Measurements from ENCODE around the gene TANC1.
A peak's percentile ranks its signal among the peaks of the same experiment; 100 is the strongest.

TANC1 gene

GRCh38 chr2:158963071-158963470 is 5.4 kb upstream of the TANC1 start:
- DNase-seq: no peak

DNA sequence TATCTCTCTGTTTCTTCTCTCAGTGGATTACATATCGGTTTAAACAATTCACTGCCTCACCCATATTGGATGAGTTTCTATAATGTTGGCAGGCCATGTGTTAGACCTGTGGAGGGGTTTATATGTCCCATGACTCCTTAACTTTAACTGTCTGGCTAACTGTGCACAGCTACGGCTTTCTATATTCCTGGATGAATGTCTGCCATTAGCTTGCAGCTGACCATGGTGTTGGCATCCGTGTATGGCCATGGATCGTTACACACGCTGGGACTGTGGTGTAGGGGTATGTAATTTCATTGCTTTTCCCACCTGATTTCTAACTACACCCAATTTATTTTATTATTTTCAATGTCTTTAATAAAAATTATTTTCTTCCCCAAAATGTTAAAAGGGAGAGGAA is 3.3 kb upstream of the TANC1 start:
- no peak for DNase-seq

DNA sequence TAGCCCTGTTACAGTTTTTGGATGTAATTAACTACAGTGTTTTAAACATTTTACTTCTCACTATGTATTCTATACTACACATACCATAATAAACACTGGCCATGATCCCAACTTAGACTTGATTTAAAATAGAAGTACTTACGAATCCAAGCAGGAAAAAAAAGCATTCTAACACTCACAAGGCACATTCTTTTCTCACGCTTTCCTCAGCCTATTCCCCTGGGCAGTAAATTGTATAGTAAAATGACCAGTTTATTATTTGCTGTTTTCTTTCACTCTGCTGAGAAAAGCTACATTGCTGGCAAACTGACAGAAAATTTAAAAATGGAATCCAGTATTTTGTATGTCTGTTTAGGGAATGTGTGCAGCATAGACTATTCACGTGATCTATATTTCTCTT is 2.8 kb upstream of the TANC1 start:
- no peak for DNase-seq

DNA sequence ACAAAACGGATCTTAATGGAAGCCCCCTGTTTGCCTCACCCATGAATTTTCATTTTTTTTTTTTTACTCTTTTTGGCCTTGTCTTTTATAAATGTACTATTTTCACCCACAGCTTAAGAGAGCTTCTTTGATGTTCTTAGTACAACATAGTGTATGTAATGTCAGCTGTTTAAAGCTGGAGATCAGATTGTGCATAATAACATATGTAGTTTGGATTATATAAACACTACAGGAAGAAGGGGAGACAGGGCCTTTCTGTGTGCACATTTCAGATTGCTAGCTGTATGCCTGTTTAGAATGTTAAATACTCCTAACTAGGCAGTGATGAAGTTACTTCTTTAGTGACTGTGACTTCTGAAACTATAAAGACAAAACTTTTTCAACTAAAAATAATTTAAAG is 2.1 kb upstream of the TANC1 start:
- no peak for DNase-seq

DNA sequence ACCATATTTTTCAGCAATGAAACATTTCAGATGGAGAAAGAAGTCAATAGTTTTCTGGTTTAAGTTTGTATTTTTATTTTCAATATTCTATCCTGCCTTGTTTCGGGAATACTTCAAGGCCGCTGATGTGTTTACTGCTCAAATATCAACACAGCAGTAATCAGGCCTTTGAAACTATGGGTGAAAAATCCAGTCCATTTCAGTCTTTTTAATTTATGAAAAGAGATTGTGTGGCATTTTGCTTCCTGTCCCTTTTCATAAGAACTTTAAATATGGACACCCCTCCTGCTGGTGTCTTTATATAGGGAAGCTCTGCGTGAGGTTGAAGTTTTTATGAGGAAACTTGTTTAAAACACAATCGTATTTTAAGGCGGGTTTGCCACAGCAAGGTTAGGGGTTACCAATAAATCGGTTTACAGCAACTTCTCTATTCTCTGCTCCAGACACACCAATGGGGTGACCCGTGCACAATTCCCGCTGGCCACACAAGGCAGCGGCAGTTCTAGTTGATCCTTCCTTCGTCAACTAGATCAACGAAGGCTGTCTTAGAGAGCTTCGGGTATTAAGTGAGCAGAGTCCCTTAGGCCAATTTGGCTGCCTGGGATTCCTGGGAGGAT is 1.2 kb upstream of the TANC1 start:
- peak; percentile 63 for DNase-seq

DNA sequence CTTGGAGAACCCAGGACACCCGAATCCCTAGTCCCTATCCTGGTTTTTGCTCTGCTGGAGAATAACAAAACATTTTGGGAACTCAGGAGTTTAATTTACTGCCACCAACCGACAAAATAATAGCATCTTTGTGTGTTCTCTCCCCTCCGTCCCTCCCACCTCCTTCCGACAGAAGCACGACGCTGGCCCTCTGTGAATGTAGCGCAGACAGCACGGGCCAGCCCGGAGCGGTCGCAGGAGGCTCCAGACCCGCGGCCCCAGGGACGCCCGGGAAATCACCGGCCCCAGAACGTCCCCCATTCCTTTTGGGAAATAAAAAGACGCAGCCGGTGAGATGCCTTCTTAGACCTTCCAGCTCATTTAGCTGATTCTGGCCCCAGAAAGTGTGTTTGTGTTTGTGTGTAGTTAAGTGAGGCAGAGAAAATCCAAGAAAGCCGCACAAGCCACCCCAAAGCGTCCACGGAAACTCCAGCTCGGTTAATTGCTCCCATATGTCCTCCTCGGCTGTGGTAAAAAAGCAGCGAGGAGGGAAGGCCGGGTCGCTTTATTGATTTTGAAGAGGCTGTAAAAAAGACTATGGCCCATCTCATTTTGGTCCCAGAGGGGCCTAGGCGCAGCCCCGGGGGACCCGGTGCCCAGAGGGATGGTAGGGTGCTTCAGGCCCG is 577 bp upstream of the TANC1 start:
- peak; percentile 78 for DNase-seq

GRCh38 chr2:158969162-158969714 is 798 bp downstream of the TANC1 start:
- no peak for DNase-seq

GRCh38 chr2:158969715-158970240 is 1.3 kb downstream of the TANC1 start:
- DNase-seq: peak; percentile 74

- no peak for DNase-seq
Observed at GRCh38 chr2:158970241-158970751, 1.9 kb downstream of the TANC1 start.

- DNase-seq: no peak
Observed at GRCh38 chr2:158973116-158973956, 4.9 kb downstream of the TANC1 start.

DNA sequence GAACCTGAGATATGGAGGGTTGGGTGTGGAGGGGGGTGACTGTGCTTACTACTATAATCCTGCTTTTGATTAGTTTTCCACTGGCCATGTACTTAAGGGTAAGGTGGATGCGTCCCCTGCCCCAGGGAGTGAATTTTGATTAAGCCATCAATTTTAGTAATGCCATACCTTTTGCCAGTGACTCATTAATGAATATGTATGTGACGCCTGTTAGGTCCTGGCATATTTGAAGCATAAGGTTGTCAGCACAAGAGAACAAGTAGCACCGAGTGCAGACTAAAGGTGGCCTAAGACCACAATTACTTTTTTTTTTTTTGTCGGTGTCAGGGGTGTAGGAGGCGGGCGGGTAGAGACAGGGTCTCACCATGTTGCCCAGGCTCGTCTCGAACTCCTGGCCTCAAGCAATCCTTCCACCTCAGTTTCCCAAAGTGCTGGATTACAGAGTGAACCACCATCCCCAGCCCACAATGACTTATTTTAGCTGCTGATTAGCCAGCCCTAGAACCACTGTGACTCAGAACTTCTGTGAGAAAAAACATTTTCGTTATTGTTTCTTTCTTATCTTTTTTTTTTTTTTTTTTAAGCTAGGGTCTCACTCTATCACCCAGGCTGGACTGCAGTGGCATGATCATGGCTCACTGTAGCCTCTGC is 7.0 kb downstream of the TANC1 start:
- DNase-seq: no peak

- no peak for DNase-seq
Observed at GRCh38 chr2:158979772-158980171, 11.3 kb downstream of the TANC1 start.

DNA sequence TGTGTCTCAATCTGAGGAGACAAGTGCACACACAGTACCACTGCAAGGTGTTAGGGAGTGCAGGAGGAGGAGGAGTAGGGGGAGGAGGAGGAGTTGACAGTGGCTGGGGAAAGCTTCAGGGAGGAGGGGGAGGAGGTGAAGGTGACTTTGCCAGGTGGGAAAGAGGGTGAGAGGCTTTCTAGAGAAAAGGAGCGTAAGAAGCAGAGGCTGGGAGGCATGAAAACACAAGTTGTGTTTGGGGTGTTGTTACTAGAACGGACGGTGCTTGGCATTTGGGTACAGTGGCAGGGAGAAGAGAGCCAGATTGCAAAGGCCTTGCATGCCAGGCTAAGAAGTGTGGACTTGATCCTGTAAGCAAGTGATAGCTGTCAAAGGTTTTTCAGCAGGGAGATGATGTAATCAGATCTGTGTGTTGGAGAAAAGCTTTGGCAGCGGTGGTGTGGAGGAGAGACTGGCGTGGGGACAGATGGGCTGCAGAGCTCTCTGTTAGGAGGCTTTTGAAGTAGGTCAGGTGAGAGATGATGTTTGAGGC is 16.2 kb downstream of the TANC1 start:
- DNase-seq: no peak

DNA sequence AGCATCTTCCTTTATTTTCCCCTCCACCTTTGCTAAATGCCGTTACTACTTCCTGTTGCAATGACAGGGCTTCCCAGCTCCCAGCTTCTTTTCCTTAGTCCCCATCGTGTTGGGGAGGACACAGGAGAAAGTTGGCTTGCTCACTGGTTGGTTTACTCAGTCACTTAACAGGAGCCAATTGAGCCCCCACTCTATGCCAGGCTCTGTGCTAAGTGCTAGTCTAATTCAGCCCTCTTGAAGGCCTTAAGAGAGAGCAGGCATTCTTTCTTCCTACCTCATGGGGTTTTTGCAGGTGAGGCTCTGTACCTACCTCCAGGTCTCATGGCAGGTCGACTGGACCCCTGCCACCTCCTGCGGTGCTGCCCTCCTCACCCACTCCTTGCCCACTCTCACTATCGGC is 20.1 kb downstream of the TANC1 start:
- DNase-seq: no peak

GRCh38 chr2:158989165-158989564 is 20.7 kb downstream of the TANC1 start:
- DNase-seq: no peak

DNA sequence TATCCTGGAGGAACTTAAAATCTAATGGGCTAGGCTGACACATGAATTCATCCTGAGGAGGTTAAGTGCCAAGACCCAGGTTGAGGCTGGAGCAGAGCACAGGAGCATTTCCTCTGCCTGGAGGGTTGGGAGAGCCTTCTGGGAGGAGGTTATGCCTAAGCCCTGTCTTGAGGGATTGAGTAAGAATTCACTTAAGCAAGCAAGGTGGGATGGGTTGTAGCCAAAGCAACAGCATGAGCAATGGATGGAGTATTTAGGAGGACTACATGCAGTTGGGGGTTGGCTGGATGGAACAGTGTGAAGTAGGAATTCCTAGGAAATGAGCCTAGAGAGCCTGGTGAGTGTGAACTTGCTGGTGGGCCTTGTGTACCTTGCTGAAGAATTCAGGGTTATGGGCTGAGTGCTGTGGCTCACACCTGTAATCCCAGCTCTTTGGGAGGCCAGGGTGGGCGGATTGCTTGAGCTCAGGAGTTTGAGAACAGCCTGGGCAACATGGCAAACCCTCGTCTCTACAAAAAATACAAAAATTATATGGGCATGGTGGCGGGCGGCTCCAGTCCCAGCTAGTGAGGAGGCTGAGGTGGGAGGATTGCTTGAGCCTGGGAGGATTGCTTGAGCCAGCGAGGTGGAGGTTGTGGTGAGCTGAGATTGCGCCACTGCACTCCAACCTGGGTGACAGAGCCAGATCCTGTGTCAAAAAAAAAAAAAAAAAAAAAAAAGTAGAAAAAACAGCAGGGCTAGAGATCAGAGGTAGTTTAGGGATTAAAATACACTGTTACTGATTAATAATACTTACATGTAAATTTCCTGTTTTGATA is 22.2 kb downstream of the TANC1 start:
- DNase-seq: no peak

GRCh38 chr2:158993030-158993429 is 24.6 kb downstream of the TANC1 start:
- DNase-seq: no peak

DNA sequence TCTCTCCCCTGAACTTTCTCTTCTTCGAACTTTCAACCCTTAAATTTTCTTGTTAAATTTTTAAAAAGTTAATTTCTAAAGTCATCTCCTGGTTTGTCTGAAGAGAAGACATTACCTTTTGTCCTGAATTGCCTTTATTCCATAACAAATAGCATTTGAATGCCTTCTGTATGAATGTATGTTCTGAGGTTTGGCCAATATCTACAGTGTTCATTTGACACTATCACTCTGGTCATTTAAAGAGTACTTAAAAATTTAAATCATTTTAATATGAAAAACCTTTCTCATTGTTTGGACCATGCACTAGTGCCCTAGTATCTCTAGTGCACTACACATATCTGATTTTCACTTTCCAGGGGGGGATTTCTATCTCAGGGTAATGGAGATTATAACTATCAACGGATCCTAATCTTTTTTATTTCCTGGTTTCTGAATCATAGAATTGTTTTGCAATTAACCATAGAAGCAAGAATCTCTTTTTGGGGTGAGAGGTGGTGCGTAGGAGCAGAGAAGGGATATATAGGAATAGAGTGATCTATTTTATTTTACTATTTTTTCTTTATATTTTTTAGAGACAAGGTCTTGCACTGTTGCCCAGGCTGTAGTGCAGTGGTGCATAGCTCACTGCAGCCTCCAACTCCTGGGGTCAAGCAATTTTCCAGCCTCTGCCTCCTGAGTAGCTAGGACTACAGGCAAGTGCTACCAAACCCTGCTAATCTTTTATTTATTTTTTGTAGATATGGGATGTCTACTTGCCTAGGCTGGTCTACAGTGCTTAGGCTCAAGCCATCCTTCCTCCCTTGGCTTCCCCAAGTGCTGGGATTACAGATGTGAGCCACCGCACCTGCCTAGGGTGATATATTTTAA is 25.5 kb downstream of the TANC1 start:
- DNase-seq: no peak

- no peak for DNase-seq
Observed at GRCh38 chr2:158994920-158995676, 26.7 kb downstream of the TANC1 start.

DNA sequence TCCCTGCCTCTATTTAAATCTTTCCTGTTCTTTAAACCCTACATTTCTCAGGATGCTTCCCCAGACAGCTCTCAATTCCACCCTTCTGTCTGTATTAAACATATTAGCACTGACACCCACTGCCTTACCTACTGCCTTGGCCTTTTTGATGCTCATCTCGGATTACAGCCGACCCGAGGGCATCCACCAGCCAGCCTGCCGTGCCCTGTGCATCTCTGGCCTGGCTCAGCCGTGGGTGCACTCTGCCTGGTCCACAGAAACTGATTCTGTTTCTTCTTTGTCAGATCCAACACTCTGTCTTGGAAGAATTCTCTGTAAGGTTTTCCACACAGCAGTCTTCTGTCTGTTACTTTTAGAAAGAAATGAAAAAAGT is 27.2 kb downstream of the TANC1 start:
- no peak for DNase-seq
